HS-5 (cell line): ENCODE measurements around the gene CROCC.
A peak's percentile ranks its signal among the peaks of the same experiment; 100 is the strongest.
"Not testable (repeated sequence)": the region's sequence is repeated elsewhere in the genome, so short reads cannot be mapped to it uniquely, and the experiment has no call there.

Experiments used
- DNase-seq: peaks from one replicate; pipeline ENCODE4 v3.0.0-alpha.2; 2012; ENCODE audit warnings: low read depth

CROCC gene

DNA sequence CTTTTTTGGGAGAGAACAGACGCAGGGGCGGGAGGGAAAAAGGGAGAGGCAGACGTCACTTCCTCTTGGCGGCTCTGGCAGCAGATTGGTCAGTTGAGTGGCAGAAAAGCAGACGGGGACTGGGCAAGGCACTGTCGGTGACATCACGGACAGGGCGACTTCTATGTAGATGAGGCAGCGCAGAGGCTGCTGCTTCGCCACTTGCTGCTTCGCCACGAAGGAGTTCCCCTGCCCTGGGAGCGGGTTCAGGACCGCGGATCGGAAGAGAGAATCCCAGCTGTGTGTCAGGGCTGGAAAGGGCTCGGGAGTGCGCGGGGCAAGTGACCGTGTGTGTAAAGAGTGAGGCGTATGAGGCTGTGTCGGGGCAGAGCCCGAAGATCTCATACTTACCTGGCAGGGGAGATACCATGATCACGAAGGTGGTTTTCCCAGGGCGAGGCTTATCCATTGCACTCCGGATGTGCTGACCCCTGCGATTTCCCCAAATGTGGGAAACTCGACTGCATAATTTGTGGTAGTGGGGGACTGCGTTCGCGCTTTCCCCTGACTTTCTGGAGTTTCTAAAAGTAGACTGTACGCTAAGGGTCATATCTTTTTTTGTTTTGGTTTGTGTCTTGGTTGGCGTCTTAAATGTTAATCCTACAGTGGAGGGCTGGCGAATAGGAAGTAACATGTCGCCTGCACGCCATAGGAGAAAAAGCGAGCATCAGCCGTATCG, 26.0 kb upstream of the CROCC start, which contains the start of gene RNU1-2:
Gene RNU1-2 (plus strand): TSS at position 383 of the 718 bp plus-strand sequence.
- peak; percentile 100 for DNase-seq

- DNase-seq: peak; percentile 97
These were observed 25.2 kb upstream of the CROCC start for GRCh38 chr1:16896316-16897055.

DNA sequence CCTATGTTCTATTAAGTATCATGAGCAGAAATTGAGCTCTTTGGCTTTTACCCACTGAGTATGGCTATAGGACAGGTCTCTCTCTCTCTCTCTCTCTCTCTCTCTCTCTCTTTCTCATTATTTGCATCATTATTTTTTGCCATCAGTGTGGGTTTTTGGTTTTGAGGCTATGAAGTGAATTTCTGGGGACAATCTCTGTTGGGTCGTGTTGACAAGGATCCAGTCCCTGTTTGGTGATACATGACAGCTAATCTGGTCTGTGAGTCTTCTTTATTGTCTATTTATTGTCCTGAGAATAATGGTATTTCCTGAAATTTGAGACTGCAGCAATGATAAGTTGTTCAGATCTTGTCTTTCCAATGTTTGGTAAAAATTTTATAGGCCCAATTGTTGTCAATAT, 24.1 kb upstream of the CROCC start:
- DNase-seq: not testable (repeated sequence)

GRCh38 chr1:16898298-16898697, 23.4 kb upstream of the CROCC start:
- DNase-seq: not testable (repeated sequence)

DNA sequence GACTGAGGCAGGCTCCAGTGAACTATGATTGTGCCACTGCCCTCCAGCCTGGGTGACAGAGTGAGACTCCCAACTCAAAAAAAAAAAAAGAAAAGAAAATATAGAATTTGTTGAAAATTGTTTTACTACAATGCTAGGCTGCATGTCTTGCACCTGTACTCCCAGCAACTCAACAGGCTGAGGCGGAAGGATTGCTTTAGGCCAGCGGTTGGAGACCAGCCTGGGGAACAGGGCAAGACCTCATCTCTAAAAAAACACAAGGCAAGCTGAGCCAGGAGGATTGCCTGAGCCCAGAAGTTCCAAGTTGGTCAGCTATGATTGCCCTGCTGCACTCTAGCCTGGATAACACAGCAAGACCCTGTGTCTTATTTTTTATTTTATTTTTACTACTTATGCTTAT, 22.7 kb upstream of the CROCC start:
- not testable (repeated sequence) for DNase-seq

DNA sequence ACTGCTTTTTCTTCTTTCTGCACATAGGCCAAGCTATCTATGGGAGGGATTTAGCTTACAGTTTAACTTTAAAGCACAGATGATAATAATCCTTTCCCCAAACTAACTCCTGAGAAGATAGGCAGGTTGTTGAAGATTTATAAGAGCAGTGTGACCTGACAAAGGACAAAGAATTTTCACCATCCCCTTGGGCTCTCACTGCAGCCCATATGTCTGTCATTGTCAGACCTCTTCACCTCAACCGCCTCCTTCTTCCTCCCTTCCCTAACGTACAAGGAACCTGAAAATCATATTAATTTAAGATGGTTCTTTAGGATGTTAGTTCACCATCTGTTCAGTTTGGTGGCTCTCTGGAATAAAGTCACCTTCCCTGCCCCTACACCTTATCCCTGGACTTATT, 21.0 kb upstream of the CROCC start:
- DNase-seq: no peak

DNA sequence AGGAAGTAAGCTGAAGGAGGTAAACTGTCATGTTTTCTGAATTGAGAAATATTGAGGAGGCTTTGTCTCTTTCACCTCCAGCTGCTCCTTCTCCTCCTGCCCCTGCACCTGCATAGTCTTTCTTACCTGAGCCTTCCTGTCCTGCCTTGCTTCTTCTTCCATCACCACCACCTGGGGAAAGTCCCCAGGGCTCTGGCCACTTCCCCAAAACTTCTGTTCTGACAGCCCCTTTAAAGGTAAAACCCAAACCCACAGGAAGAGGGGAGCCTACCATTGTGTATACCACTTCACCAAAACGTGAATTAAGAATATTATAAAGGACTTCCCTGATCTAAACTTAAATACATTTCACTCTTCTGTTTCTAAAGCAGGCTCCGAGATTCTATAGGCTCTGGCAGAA, 20.4 kb upstream of the CROCC start:
- DNase-seq: not testable (repeated sequence)

DNA sequence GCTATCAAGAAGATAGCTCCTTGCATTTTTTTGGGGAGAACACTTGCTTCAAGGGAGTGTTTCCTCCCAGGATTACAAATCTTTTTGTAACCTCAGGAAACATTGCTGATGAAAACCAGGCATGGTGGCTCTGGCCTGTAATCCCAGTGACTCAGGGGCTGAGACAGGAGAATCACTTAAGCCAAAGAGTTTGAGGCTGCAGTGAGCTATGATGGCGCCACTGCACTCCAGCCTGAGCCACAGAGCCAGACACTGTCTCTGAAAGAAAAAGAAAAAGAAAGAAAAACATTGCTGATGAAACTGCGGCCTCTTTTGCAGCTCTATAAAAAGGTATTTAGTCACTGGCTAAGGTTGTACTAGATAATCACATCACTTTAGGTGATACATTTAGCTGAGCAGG, 18.7 kb upstream of the CROCC start:
- peak; percentile 37 for DNase-seq

DNA sequence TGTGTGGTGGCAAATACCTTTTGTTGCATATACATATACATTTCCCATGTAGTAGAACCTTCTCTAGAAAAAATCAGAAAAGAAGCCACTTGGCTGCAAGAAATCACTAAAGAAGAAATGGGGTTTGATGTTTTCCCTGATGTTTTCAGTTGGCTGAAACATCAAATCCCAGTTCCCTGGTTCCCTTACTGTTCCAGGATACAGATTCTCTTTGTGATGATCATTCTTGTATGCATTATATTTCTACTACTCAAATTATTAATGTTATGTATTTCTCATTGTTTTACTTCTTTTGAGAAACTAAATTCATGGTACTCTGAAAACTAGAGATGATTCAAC, 18.3 kb upstream of the CROCC start:
- no peak for DNase-seq

GRCh38 chr1:16904560-16905109, 17.1 kb upstream of the CROCC start:
- DNase-seq: peak; percentile 96

GRCh38 chr1:16905110-16905867, 16.4 kb upstream of the CROCC start:
- DNase-seq: peak; percentile 96

- DNase-seq: no peak
These were observed 15.6 kb upstream of the CROCC start for GRCh38 chr1:16905868-16906702.

DNA sequence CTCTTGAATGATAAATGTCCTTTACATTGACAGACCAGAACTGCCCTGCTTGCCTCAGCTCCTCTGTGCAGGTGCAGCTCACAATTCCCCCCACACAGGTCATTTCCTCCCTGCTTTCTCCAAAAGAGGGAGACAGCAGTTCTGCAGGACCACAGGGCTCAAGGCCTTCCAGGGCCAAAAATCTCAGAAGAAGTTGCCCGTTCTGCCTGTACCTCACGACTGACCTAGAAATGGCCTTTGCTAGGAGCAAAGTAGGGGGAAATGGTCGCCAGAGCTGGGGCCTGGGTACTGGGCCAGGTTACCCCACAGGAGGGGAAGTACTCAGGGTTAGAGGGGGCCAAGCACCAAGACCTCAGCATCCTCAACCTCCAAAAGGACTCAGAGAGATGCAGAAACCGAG, 14.9 kb upstream of the CROCC start:
- no peak for DNase-seq

DNA sequence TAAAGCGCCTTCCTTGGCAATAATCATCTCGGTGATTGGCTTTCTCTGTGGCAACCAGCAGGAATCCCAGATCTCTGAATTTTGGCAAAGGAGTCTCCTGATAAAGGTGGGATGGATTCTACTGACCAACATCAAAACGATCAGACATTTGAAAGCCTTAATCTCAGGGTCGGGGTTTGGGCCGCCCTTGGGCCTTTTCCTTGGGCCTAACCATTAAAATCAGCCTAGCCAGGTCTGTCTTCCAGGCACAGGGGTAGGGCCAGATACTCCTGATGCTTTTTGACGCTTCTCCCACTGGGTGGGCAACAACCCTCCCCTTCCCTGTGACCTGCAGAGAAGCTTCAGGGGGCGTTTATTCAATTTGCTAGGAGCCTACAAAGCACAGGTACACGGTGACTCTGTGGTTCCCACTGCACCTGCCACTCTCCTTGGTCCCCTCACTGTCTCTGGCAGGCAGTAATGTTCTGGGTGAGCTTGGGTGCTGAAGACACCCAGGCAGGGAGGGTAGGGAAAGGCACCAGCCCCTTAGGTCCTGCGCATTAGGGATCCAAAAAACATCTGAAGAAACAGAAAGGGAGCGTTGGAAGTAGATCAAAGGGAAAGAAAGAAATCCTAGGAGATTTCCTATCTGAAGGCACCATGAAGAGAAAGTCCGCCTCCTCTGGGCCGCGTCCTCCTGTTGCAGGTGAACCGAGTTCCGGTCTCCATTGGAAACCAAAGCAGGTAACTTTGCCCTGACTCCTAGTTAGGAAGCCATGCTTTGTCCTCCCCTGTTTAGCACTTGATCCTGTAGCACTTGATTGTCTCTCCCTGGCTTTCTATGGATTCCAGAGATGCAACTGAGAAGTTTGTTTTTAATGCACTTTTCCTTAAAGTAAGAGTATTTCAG, 13.6 kb upstream of the CROCC start:
- no peak for DNase-seq

- not testable (repeated sequence) for DNase-seq
These were observed 9.6 kb upstream of the CROCC start for GRCh38 chr1:16911851-16912721.

- DNase-seq: not testable (repeated sequence)
These were observed 9.0 kb upstream of the CROCC start for GRCh38 chr1:16912742-16913141.

DNA sequence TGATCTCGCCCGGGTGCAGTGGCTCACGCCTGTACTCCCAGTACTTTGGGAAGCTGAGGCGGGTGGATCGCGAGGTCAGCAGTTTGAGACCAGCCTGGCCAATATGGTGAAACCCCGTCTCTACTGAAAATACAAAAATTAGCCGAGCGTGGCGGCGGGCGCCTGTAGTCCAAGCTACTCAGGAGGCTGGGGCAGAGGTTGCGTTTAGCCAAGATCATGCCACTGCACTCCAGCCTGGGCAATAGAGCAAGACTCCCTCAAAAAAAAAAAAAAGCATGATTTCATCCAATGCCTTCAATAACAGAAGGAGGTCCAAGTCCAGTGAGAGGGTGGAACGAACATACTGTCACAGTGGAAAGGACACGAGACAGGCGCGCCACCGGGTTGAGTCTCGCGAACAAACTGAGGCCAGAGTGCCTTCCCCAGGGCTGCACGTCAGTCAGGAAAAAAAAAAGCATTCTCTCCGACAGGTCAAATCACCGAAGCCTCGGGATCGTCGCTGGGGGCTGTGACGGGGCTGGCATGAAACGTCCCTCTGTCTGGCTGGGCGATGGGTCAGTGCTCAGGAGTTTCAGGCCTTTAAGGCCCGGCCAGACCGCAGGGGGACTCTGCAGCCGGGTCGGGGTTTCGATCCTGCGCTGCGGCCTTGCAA, 8.4 kb upstream of the CROCC start:
- no peak for DNase-seq

DNA sequence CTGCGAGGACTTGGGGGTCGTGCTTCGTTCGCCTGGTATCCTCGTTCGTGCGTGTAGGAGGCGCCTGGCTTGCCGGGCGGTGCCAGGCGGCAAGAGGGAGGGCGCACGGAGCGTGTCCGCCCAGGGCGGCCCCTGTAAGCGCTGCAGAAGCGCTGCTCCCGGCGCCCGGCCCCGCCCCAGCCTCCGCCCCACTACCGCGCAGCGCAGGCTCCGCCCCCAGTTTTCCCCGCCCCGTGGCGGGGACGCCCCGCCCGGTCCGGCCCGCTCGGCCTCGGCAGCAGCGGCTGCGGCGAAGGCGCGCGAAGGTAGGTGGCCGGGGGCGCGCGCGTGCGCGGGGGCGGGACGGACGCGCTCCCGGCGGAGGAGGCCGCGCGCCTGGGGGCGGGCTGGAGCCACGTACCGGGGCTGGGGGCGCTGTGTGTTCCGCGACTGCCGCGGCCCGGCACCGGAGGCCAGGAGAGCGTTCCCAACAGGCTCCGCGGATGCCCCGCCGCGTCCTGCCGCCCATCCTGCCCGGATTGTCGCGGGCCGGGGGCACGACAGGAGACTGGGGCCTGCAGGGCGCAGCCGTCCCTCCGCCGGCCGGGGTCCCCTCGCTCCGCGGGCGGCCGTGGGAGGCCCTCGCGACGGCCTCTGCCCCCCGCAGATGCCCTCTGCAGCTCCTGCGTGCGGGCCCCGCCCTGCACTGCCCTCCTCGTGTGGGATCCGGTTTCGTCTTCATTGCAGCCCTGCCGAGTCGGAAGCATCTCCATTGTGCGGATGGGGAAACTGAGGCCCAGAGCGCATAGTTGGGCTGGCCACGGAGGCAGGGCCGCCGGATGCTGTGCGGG, 7.7 kb upstream of the CROCC start:
- peak; percentile 78 for DNase-seq
